Fibroblast of pulmonary artery (primary cell): ENCODE data around the gene HOXA7.
A peak's percentile ranks its signal among the peaks of the same experiment; 100 is the strongest.

Experiments
- DNase-seq: peaks from one replicate; pipeline ENCODE4 v3.0.0-alpha.2; 2010; ENCODE audit warnings: low read depth
- H3K4me3 ChIP-seq: replicated peaks from 2 replicates; pipeline ENCODE4 v1.5.1; 2011; ENCODE audit warnings: low read depth, mild to moderate bottlenecking, control low read depth, low read length, moderate library complexity
- TF ChIP-seq, protein P1 (sequence below): IDR thresholded peaks from 2 replicates; pipeline ENCODE4 v1.5.1; 2011; ENCODE audit warnings: mild to moderate bottlenecking, control low read depth, low read length, inconsistent platforms; ENCODE audit errors: missing control alignments

The HOXA7 gene

DNA sequence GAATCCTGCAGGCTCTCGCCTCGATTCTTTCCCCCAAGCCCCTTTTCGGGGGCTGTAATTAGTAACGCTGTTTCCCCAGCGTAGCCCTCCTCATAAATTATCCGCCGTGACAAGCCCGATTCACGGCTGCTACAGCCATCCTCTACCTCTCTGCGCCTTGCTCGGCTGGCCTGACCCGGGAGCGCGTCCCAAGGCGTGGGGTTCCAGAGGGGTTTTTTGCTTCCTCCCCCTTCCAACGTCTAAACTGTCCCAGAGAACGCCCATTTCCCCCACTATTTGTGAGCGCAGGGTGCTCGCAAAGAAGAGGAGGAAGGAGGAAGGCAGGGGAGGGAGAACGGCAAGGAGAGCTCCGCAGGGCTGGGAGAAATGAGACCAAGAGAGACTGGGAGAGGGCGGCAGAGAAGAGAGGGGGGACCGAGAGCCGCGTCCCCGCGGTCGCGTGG is 13.9 kb downstream of the HOXA7 start:
- TF ChIP-seq, protein P1, sequence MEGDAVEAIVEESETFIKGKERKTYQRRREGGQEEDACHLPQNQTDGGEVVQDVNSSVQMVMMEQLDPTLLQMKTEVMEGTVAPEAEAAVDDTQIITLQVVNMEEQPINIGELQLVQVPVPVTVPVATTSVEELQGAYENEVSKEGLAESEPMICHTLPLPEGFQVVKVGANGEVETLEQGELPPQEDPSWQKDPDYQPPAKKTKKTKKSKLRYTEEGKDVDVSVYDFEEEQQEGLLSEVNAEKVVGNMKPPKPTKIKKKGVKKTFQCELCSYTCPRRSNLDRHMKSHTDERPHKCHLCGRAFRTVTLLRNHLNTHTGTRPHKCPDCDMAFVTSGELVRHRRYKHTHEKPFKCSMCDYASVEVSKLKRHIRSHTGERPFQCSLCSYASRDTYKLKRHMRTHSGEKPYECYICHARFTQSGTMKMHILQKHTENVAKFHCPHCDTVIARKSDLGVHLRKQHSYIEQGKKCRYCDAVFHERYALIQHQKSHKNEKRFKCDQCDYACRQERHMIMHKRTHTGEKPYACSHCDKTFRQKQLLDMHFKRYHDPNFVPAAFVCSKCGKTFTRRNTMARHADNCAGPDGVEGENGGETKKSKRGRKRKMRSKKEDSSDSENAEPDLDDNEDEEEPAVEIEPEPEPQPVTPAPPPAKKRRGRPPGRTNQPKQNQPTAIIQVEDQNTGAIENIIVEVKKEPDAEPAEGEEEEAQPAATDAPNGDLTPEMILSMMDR, result no peak
- peak overlapping the region; percentile 48 for H3K4me3 ChIP-seq
- no peak for DNase-seq

DNA sequence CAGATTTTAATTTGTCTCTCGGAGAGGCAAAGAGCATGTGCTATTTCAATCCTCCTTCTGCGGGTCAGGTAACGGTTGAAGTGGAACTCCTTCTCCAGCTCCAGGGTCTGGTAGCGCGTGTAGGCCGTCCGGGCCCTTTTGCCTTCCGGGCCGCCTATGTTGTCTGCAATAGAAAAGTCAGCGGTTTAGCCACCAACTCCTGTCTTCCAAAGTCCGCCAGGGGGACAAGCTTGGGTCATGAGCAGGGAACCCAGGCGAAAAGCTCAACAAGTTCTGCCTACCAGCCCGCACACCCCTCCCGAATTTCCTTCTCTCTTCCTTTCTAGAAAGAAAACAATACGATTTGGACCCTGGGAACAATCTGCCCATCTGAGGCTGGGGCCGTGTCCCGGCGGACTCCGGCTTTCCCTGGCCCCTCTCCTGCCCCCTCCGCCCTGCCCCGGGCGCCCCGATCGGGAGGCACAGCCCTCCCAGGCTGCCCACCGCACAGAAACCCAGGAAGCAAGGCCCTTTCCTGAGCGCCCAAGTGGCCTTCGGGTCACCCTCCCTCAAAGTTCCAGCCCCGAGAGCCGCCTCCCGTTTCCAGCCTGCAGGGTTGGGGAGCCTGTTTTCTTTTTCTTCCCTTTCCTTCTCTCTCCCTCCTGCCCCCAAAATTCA is 14.4 kb downstream of the HOXA7 start:
- TF ChIP-seq, protein P1, result no peak
- DNase-seq, result no peak
- H3K4me3 ChIP-seq, result peak overlapping the region; percentile 48

- peak overlapping the region; percentile 48 for H3K4me3 ChIP-seq
- TF ChIP-seq, protein P1, result no peak
- DNase-seq, result no peak
Measured at GRCh38 chr7:27141137-27141922, 15.1 kb downstream of the HOXA7 start.

GRCh38 chr7:27140126-27140857 is 16.2 kb downstream of the HOXA7 start:
- H3K4me3 ChIP-seq, result no peak overlapping the region
- TF ChIP-seq, protein P1, result no peak
- no peak for DNase-seq

- no peak for DNase-seq
- H3K4me3 ChIP-seq, result no peak overlapping the region
- TF ChIP-seq, protein P1, result no peak
Measured at GRCh38 chr7:27139334-27140125, 16.9 kb downstream of the HOXA7 start.

GRCh38 chr7:27138985-27139333 is 17.5 kb downstream of the HOXA7 start:
- TF ChIP-seq, protein P1, result no peak
- DNase-seq, result no peak

More at GRCh38 chr7:27138985-27139333, 17.5 kb downstream of the HOXA7 start:
- H3K4me3 ChIP-seq, result no peak overlapping the region
